H1 (cell line): ENCODE measurements around the gene SPSB3. TPM values are rescaled to one million over a fixed set of nuclear protein-coding genes. Genes with fewer than 3 reads are reported as not detected.

ENCODE experiments used
- CTCF ChIA-PET: fragments of 300-600 bp; sonication (Branson Sonifier 250); formaldehyde crosslinking; loops from one replicate; lab custom pipeline; 2021; ENCODE audit not compliant: partially characterized antibody; lab: Charles Lee
- POLR2A ChIA-PET: fragments of 300-600 bp; sonication (Branson Sonifier 250); formaldehyde crosslinking; loops from one replicate; lab custom pipeline; 2021; ENCODE audit warnings: inconsistent platforms; ENCODE audit not compliant: partially characterized antibody; lab: Charles Lee
- DNase-seq, 2 experiments: peaks; one replicate each; pipeline versions ENCODE4 v3.0.0 to v3.0.0-alpha.2; 2010 to 2022; ENCODE audit warnings: low spot score in 2 of 2, low read depth in 1 of 2, mixed read lengths in 1 of 2
- FAIRE-seq: peaks from 2 replicates; lab custom pipeline; 2011; peaks lifted over from hg19 to GRCh38; lab: Jason Lieb, UNC
- H2AFZ ChIP-seq: 2 replicates; pipeline ENCODE4 v1.8.1; 2012; ENCODE audit warnings: low read length, inconsistent platforms
- H2AK5ac ChIP-seq: 2 replicates; pipeline ENCODE4 v1.6.1; 2013; ENCODE audit warnings: low read depth, low read length
- H2BK120ac ChIP-seq: replicated peaks from 2 replicates; pipeline ENCODE3; 2013; ENCODE audit warnings: low read depth, low read length, inconsistent platforms
- H2BK12ac ChIP-seq: 2 replicates; pipeline ENCODE4 v1.6.1; 2013; ENCODE audit warnings: low read depth, low read length
- H2BK15ac ChIP-seq: 2 replicates; pipeline ENCODE4 v1.6.1; 2013; ENCODE audit warnings: low read length
- H2BK20ac ChIP-seq: 2 replicates; pipeline ENCODE4 v1.6.1; 2013; ENCODE audit warnings: low read length
- H2BK5ac ChIP-seq: 2 replicates; pipeline ENCODE4 v1.6.1; 2013; ENCODE audit warnings: low read depth, low read length
- H3K14ac ChIP-seq: 2 replicates; pipeline ENCODE4 v1.6.1; 2013; ENCODE audit warnings: inconsistent platforms; ENCODE audit not compliant: insufficient read length
- H3K18ac ChIP-seq: 2 replicates; pipeline ENCODE4 v1.6.1; 2013; ENCODE audit warnings: low read length; ENCODE audit errors: extremely low read depth
- H3K23ac ChIP-seq: 2 replicates; pipeline ENCODE4 v1.6.1; 2013; ENCODE audit warnings: inconsistent platforms; ENCODE audit not compliant: insufficient read length
- H3K23me2 ChIP-seq: 2 replicates; pipeline ENCODE4 v1.6.1; 2013; ENCODE audit warnings: low read depth, low read length
- H3K27ac ChIP-seq: 2 replicates; pipeline ENCODE4 v1.6.1; 2011; ENCODE audit warnings: low read depth, low read length, inconsistent platforms
- H3K27me3 ChIP-seq, 4 experiments: replicated peaks in 1 of 4; 1 replicate in 1 of 4; 2 replicates in 3 of 4; pipeline versions ENCODE4 v1.6.1 to v1.8.1; 2011 to 2013; ENCODE audit warnings: low read length in 3 of 4, mild to moderate bottlenecking in 3 of 4, inconsistent platforms in 2 of 4, mixed read lengths in 2 of 4, moderate library complexity in 1 of 4; ENCODE audit not compliant: control insufficient read depth in 3 of 4, insufficient read depth in 3 of 4; ENCODE audit errors: extremely low read depth in 1 of 4
- H3K36me3 ChIP-seq, 4 experiments: 2 replicates each; pipeline versions ENCODE4 v1.6.1 to v1.8.1; 2011 to 2013; ENCODE audit warnings: mild to moderate bottlenecking in 4 of 4, low read length in 3 of 4, moderate library complexity in 2 of 4, control low read depth in 1 of 4, inconsistent platforms in 1 of 4; ENCODE audit not compliant: insufficient read depth in 4 of 4, control insufficient read depth in 2 of 4
- H3K4ac ChIP-seq: replicated peaks from 2 replicates; pipeline ENCODE3; 2013; ENCODE audit warnings: low read length, low read depth, mixed read lengths, inconsistent platforms; ENCODE audit not compliant: insufficient read length
- H3K4me1 ChIP-seq, 4 experiments: replicated peaks in 1 of 4; 1 replicate in 1 of 4; 2 replicates in 3 of 4; pipeline versions ENCODE4 v1.6.1 to v1.8.1; 2011 to 2013; ENCODE audit warnings: low read length in 3 of 4, inconsistent platforms in 2 of 4, mixed read lengths in 1 of 4; ENCODE audit not compliant: insufficient read depth in 4 of 4, control insufficient read depth in 3 of 4
- H3K4me2 ChIP-seq, 2 experiments: 2 replicates each; pipeline versions ENCODE4 v1.6.1 to v1.8.1; 2011 to 2013; ENCODE audit warnings: low read depth in 2 of 2, low read length in 2 of 2, control low read depth in 1 of 2, inconsistent platforms in 1 of 2, mild to moderate bottlenecking in 1 of 2; ENCODE audit not compliant: insufficient read depth in 1 of 2
- H3K4me3 ChIP-seq, 4 experiments: fragments of 200-600, 300-600 bp in 1 of 4; sonication (generic), shearing (Covaris generic), sonication (Bioruptor Twin) in 1 of 4; 2 replicates each; pipeline versions ENCODE4 v1.5.1 to v1.8.1; 2011 to 2016; ENCODE audit warnings: low read length in 4 of 4, low read depth in 3 of 4, control low read depth in 2 of 4, inconsistent platforms in 2 of 4, mild to moderate bottlenecking in 2 of 4, mixed read lengths in 1 of 4, moderate library complexity in 1 of 4; ENCODE audit not compliant: insufficient read depth in 2 of 4; ENCODE audit errors: extremely low read depth in 1 of 4
- H3K56ac ChIP-seq: replicated peaks from 2 replicates; pipeline ENCODE3; 2013; ENCODE audit warnings: low read depth, mild to moderate bottlenecking, mixed read lengths, low read length, inconsistent platforms; ENCODE audit not compliant: insufficient read length
- H3K79me1 ChIP-seq: 2 replicates; pipeline ENCODE4 v1.6.1; 2013; ENCODE audit warnings: low read depth, low read length, control low read depth
- H3K79me2 ChIP-seq, 2 experiments: 2 replicates each; pipeline versions ENCODE4 v1.6.1 to v1.8.1; 2012 to 2013; ENCODE audit warnings: low read length in 2 of 2, mild to moderate bottlenecking in 2 of 2, inconsistent platforms in 1 of 2; ENCODE audit not compliant: insufficient read depth in 2 of 2, control insufficient read depth in 1 of 2
- H3K9ac ChIP-seq, 4 experiments: replicated peaks in 1 of 4; 1 replicate in 1 of 4; 2 replicates in 3 of 4; pipeline versions ENCODE4 v1.6.1 to v1.8.1; 2011 to 2013; ENCODE audit warnings: low read depth in 3 of 4, low read length in 3 of 4, control low read depth in 2 of 4, mild to moderate bottlenecking in 2 of 4, moderate library complexity in 2 of 4, inconsistent platforms in 1 of 4; ENCODE audit errors: extremely low read depth in 1 of 4
- H3K9me3 ChIP-seq, 2 experiments: 2 replicates each; pipeline versions ENCODE4 v1.6.1 to v1.8.1; 2012 to 2013; ENCODE audit warnings: mild to moderate bottlenecking in 2 of 2, moderate library complexity in 2 of 2, control low read depth in 1 of 2, inconsistent platforms in 1 of 2, low read depth in 1 of 2, low read length in 1 of 2, mixed read lengths in 1 of 2; ENCODE audit not compliant: insufficient read depth in 2 of 2
- H4K20me1 ChIP-seq, 2 experiments: replicated peaks in 1 of 2; 2 replicates each; pipeline versions ENCODE3 to v1.8.1; 2011 to 2013; ENCODE audit warnings: inconsistent platforms in 2 of 2, low read length in 2 of 2, mild to moderate bottlenecking in 1 of 2; ENCODE audit not compliant: insufficient read depth in 2 of 2, control insufficient read depth in 1 of 2
- H4K5ac ChIP-seq: 2 replicates; pipeline ENCODE4 v1.6.1; 2013; ENCODE audit warnings: low read length, low read depth, mixed read lengths, inconsistent platforms; ENCODE audit not compliant: insufficient read length
- H4K8ac ChIP-seq: 2 replicates; pipeline ENCODE4 v1.8.0; 2013; ENCODE audit warnings: mild to moderate bottlenecking, moderate library complexity, low read length, inconsistent platforms; ENCODE audit not compliant: insufficient read depth; ENCODE audit errors: extremely low read depth
- H4K91ac ChIP-seq: replicated peaks from 2 replicates; pipeline ENCODE3; 2013; ENCODE audit warnings: low read length, mixed read lengths, inconsistent platforms; ENCODE audit not compliant: insufficient read length
- BRCA1 ChIP-seq: IDR thresholded peaks from 2 replicates; pipeline ENCODE4 v1.6.1; 2012; ENCODE audit warnings: low read depth, low read length, improper control_type of control experiment
- CBX8 ChIP-seq: fragments of 300-800, 300-1000 bp; sonication (generic); IDR thresholded peaks from 2 replicates; pipeline ENCODE4 v1.7.1; 2016; ENCODE audit warnings: low read depth, low read length, borderline replicate concordance
- CREB1 ChIP-seq: IDR thresholded peaks from 2 replicates; pipeline ENCODE4 v1.6.1; 2012; ENCODE audit warnings: inconsistent platforms
- POLR2AphosphoS5 ChIP-seq: IDR thresholded peaks from 2 replicates; pipeline ENCODE4 v1.6.1; 2011; ENCODE audit warnings: low read depth, low read length
- RBBP5 ChIP-seq: IDR thresholded peaks from 2 replicates; pipeline ENCODE4 v1.7.1; 2012; ENCODE audit warnings: low read depth, mild to moderate bottlenecking, inconsistent platforms, low read length, moderate library complexity, borderline replicate concordance
- SAP30 ChIP-seq: fragments of 300-600 bp; sonication (generic); IDR thresholded peaks from 2 replicates; pipeline ENCODE4 v1.7.1; 2012; ENCODE audit warnings: low read length, moderate library complexity, mild to moderate bottlenecking, inconsistent platforms; ENCODE audit not compliant: insufficient read depth, insufficient replicate concordance
- SIN3A ChIP-seq, 2 experiments: IDR thresholded peaks in 1 of 2; conservative IDR thresholded peaks in 1 of 2; 2 replicates each; pipeline ENCODE4 v1.6.1; 2011 to 2012; ENCODE audit warnings: low read length in 2 of 2, improper control_type of control experiment in 1 of 2, low read depth in 1 of 2, mild to moderate bottlenecking in 1 of 2
- SP2 ChIP-seq: IDR thresholded peaks from 2 replicates; pipeline ENCODE4 v1.6.1; 2012; ENCODE audit warnings: mild to moderate bottlenecking, low read length, inconsistent platforms
- TAF1 ChIP-seq: IDR thresholded peaks from 2 replicates; pipeline ENCODE4 v1.6.1; 2011; ENCODE audit warnings: mild to moderate bottlenecking, low read depth, low read length
- TBP ChIP-seq: IDR thresholded peaks from 2 replicates; pipeline ENCODE4 v1.6.1; 2011; ENCODE audit warnings: low read depth, low read length, improper control_type of control experiment
- TEAD4 ChIP-seq: IDR thresholded peaks from 2 replicates; pipeline ENCODE4 v1.6.1; 2012; ENCODE audit warnings: low read depth, low read length, inconsistent platforms, mixed read lengths
- whole genome bisulfite sequencing, 2 experiments: shearing (Covaris generic) in 1 of 2; methylation state at CpG; one replicate each; pipeline versions ENCODE4 v1.1.6 to v1.1.7; 2013 to 2015; ENCODE audit warnings: low lambda C conversion rate in 2 of 2, mixed read lengths in 2 of 2, inconsistent platforms in 1 of 2, low coverage in 1 of 2, missing lambda C conversion rate in 1 of 2; ENCODE audit not compliant: insufficient replicate concordance in 2 of 2, insufficient coverage in 1 of 2, insufficient read length in 1 of 2; ENCODE audit errors: extremely low coverage in 1 of 2, missing lambda C conversion rate in 1 of 2; 5-methylcytosine and 5-hydroxymethylcytosine counted together
- polyA plus RNA-seq, 7 experiments: library from polyadenylated mRNA; depleted of rRNA in 3 of 7; stranded (reverse) in 5 of 7; unstranded in 2 of 7; fragments of >200 nt in 5 of 7; fragments of 200-250 nt in 2 of 7; gene quantifications; 1 replicate in 5 of 7; 2 replicates in 1 of 7; 4 replicates in 1 of 7; pipeline versions ENCODE4 v1.2.1 to v1.2.3, GENCODE V29; 2011 to 2013; ENCODE audit warnings: missing spikeins in 2 of 7, mixed read lengths in 2 of 7
- total RNA-seq: library from RNA; stranded (reverse); fragmentation: NEBNext Ultra II Directional; extraction: Animal tissue kit (Norgen Biotek cat#: 25700); gene quantifications from 2 replicates; pipeline ENCODE4 v1.2.1, GENCODE V29; 2021

The SPSB3 gene
- total and polyA plus RNA-seq, 2 of the 8 experiments (the other 6 are each of a cell fraction or from before 2014, with no cell fraction given): 22.5 to 37.8 TPM

GRCh38 chr16:1771864-1772361 lies 10.5 kb downstream of the SPSB3 start:
- Histone ChIP-seq H4K8ac (peak overlapping the region; percentile 94; the same call in 1 of the 2 replicates), H3K36me3 (peaks cover 3 to 31% (median 9%) of the 10 kb centered on the region in 4 experiments; a peak in 5 of 8 replicates), H2BK12ac (0 out of 2 replicates have a peak overlapping the region, but pooled peaks have one; percentile 4), H3K79me1 (peaks cover 4% of the 10 kb centered on the region), H3K4me3 (peak overlapping the region; percentile 82 to 91 (median 82)), H3K4me2 (peak overlapping the region; percentile 71 to 92), H2BK5ac (peak overlapping the region; percentile 88), H3K4me1 (peaks cover 0 to 12% (median 10%) of the 10 kb centered on the region in 4 experiments; a peak in 5 of 7 replicates), H4K5ac (peak overlapping the region; percentile 81), H3K23ac (no peak overlapping the region), H3K9ac (peak overlapping the region; percentile 69 to 94 (median 89)), H2BK20ac (no peak overlapping the region)
- FAIRE-seq: no peak
- TF ChIP-seq BRCA1: no peak
- TF ChIP-seq CREB1: 0 out of 2 replicates have a peak, but pooled peaks have one; percentile 1
- 0 out of 2 replicates have a peak, but pooled peaks have one; percentile 57 for TF ChIP-seq TEAD4
- TF ChIP-seq TAF1: peak; percentile 49; the same call in 1 of the 2 replicates
- peak; percentile 60; the same call in 1 of the 2 replicates for TF ChIP-seq POLR2AphosphoS5
- TF ChIP-seq SIN3A (conservative IDR thresholded peaks at IDR 0.05 in 1 of 2, IDR thresholded peaks at IDR 0.05 in 1 of 2; ENCODE audit: low read depth in 1 of 2, low read length in 2 of 2): peak in 1 of 2 experiments; percentile 65; a peak in 1 of 4 replicates
- TF ChIP-seq TBP: peak; percentile 17; the same call in 1 of the 2 replicates
- TF ChIP-seq RBBP5: 0 out of 2 replicates have a peak, but pooled peaks have one; percentile 31
- TF ChIP-seq SP2: no peak
- TF ChIP-seq SAP30: peak; percentile 31
- TF ChIP-seq CBX8: no peak
- TF ChIP-seq, all 59 proteins: peak for 8
- Histone ChIP-seq H3K14ac (no peak overlapping the region), H3K9me3 (no peaks in the 10 kb centered on the region), H3K18ac (peak overlapping the region; percentile 78), H3K27me3 (no peaks in the 10 kb centered on the region), H4K91ac (peak overlapping the region; percentile 45), H3K79me2 (peaks cover 0 to 15% of the 10 kb centered on the region in 2 experiments; a peak in 1 of 4 replicates), H2BK120ac (no peak overlapping the region), H3K27ac (peak overlapping the region; percentile 62), H3K56ac (peak overlapping the region; percentile 73), H3K4ac (peak overlapping the region; percentile 90), H4K20me1 (peaks cover 0 to 21% of the 10 kb centered on the region in 2 experiments), H2AK5ac (no peak overlapping the region), H3K23me2 (peaks cover 17% of the 10 kb centered on the region), H2AFZ (no peak overlapping the region), H2BK15ac (peak overlapping the region; percentile 72; the same call in 1 of the 2 replicates)
- WGBS, 2 experiments: 9% methylated on average over 19 of the region's 22 CpGs; no CpG with 5 or more reads in 1 of the 2 experiments
- POLR2A ChIA-PET: interaction anchor here (0.8 to 13.5 kb wide), 19 partner anchors 8 to 383 kb away, joined by 3 to 246 read pairs (median 6); partner anchors contain the start of genes FAHD1, HAGH, IGFALS and JPT2
- CTCF ChIA-PET: interaction anchor here (1.2 to 2.2 kb wide), 2 partner anchors 10 to 66 kb away, joined by 3 to 8 read pairs; partner anchors contain the start of genes MAPK8IP3, NUBP2 and SPSB3
- no peak for DNase-seq
